HG02884 (cell line): Measurements from ENCODE around the gene CASK.
"Not testable (repeated sequence)": the region's sequence is repeated elsewhere in the genome, so short reads cannot be mapped to it uniquely, and the experiment has no call there.

Source experiments
- ATAC-seq: cut with Tn5 transposase; IDR thresholded peaks from one replicate; pipeline ENCODE4 v1.9.1; 2021; ENCODE audit warnings: mild to moderate bottlenecking, moderate library complexity; ENCODE audit not compliant: unreplicated experiment

Gene CASK

GRCh38 chrX:41655631-41656030 is 267.7 kb downstream of the CASK start:
- ATAC-seq, result no peak

DNA sequence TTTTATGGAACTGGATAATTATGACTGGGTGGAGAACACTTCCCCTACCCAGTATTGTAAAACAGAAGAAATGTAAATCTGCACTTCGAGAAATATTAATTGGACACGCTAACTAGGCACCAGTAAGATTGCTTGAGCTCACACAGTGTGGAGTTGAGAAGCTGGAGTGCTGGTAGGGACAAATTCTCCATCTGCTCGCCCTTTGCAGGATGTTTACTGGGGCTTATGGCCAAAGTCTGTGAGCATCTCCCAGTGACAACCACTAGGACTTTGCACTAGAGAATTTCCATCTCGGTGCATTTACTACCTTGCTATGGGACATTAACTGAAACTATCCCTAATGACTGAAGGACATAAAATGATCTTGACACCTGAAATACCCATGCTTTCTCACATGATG is 268.3 kb downstream of the CASK start:
- ATAC-seq, result no peak

- no peak for ATAC-seq
Observed at GRCh38 chrX:41653125-41653524, 270.2 kb downstream of the CASK start.

DNA sequence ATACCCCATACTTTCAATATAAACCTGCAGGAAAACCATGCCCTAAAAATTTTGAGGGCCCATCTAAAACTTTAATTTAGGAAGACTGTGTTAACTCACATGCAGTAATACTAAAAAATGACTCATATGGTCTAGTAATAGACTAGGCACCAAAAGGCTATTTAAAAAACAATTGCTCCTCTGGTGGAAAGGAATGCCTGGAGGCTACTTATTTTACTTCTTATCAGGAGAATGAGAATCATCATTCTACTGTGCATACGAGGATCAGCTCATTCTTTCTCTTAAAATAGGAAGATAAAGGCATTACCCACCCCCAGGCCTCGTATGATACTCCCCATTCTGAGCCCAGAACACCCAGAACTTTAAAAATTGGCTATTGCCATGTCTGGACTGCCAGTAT is 277.2 kb downstream of the CASK start:
- ATAC-seq, result not testable (repeated sequence)

GRCh38 chrX:41634284-41634683 is 289.1 kb downstream of the CASK start:
- no peak for ATAC-seq

DNA sequence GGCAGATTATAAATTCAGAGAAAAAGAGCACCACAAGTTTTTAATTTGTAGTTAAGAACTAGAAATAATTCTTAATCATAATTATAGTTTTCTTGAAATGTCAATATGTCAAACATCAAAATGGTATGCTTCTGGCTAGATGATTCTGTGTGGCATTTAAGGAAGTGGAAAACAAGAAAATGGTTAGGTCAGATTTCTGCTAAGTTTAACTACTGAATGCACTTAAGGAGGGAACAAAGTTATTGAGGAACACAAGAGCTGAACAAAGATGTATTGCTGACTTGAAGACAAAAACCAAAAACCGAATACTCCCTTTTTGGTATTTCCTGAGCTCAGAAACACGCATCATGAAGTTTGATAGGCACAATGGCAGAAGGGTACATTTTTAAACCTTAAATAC is 293.3 kb downstream of the CASK start:
- ATAC-seq, result no peak

DNA sequence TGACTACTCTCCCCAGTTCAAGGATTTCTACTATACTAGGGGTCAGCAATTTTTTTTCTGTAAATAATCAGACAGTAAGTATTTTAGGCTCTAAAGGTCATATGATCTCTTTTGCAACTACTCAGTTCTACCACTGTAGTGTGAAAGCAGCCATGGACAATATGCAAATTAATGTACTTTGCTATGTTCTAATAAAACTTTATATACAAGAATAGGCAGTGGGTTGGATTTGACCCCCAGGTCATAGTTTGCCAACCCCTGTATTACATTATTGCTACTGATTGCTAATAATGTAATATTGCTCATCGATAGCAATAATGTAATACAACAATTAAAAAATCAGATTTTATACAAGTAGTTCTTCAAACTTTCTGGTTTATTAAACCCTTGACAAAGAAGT is 293.8 kb downstream of the CASK start:
- ATAC-seq, result no peak

GRCh38 chrX:41621222-41621723 is 302.1 kb downstream of the CASK start:
- no peak for ATAC-seq

GRCh38 chrX:41619221-41619620 is 304.1 kb downstream of the CASK start:
- ATAC-seq, result no peak

DNA sequence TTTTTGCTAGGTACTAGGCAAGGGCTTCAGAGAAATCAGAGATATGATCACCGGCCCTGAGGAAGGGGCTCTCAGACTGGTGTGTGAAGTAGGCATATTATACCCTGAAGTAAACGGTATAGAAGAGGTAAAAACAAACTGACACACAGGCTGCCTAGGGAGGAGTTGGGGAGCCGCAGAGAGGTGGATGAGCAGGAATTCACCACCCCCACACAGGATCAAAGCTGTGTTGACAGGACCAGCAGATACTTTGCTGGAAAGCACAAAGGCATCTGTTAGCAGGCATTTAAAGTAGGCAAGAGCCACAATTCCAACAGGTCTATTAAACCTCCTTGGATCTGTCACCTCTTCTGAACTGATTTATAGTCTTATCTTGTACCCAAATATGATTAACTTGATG is 306.4 kb downstream of the CASK start:
- no peak for ATAC-seq

DNA sequence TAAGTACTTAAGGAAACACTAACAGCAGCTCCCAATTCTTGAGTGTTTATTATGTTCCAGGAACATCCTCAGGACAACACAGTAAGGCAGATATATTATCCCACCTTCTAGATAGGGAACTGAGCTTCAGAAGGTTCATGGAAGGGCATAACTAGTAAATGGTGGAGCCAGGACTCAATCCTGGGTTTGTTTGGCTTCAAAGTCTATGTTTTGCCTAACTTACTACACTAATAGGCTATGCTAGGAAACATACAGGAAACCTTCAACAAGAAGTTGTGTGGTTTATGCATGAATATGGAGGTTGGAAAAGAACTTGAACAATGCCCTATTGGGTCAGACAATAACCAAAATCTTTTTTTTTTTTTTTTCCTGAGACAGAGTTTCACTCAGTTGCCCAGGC is 307.1 kb downstream of the CASK start:
- no peak for ATAC-seq

DNA sequence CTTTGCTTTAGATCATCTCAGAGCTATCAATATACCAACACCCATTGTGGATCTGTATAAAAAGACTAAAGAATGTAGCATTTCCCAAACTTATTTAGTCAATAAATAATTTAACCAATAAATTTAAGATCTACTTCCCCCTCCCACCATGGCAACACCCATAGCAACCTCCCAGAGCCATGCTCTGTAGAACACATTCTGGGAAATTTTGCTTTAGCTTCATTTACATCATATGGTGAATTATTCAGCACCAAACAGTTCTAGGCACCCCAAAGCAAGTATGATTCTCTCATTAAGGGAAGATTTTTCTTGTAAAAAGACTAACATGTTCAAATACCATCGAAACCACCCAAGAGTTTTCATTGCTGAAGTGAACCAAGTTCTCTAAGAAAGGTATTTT is 315.1 kb downstream of the CASK start:
- no peak for ATAC-seq

- ATAC-seq, result no peak
Observed at GRCh38 chrX:41607264-41607832, 316.0 kb downstream of the CASK start.

DNA sequence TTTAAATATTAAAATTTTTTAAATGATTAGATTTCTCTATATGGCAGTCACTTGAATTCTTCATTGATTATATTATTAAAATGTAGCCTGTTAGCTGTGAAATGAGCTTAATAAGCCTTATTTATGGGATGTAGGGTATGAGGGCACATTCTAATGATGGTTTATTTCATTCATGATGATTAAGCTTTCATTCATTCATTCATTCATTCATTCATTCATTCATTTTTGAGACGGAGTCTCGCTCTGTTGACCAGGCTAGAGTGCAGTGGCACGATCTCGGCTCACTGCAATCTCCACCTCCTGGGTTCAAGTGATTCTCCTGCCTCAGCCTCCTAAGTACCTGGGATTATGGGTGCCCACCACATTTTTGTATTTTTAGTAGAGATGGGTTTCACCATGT is 317.3 kb downstream of the CASK start:
- ATAC-seq, result not testable (repeated sequence)

DNA sequence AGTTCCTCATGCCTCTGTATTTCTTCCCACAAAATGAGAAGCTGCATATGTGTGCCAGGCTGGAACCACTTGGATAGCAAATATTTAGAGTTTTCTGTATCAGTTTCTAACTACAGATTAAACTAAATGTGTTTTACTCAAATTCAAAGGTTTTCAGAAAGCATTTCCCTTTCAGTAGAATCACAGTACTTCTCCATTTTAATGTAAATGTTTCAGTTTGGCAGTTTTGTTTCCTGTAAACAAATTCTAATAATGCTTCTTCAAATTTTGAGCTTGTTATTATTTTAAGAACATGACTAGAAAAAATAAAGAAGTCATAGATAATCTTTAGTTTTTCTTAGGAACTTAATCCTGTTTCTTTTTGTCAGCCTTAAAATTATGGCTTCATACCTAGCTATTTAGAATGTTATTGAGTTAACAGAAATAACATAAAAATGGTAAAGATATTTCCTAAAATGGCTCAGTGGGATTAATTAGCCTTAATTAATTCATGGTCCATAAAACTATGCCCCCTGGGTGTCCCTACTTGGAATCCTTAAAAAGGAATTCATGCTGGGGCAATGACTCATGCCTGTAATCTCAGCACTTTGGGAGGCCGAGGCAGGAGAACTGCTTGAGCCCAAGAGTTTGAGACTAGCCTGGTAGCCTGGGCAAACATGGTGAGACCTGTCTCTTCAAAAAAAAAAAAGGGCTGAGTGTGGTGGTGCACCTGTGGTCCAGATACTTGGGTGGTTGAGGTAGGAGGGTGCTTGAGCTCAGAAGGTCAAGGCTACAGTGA is 318.4 kb downstream of the CASK start:
- no peak for ATAC-seq

DNA sequence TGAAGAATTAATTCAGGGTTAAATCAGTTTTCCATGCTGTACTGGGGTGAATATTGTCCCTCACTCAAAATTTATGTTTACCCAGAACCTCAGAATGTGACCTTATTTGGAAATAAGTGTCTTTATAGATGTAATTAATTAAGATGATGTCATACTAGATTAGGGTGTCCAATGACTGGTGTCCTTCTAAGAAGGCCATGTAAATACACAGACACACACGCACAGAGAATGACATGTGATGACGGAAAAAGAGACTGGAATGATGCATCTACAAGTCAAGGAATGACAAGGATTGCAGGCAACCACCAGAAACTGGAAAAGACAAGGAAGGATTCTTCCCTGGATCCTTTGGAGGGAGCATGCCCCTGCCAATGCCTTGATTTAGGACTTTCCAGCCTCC is 319.2 kb downstream of the CASK start:
- no peak for ATAC-seq

DNA sequence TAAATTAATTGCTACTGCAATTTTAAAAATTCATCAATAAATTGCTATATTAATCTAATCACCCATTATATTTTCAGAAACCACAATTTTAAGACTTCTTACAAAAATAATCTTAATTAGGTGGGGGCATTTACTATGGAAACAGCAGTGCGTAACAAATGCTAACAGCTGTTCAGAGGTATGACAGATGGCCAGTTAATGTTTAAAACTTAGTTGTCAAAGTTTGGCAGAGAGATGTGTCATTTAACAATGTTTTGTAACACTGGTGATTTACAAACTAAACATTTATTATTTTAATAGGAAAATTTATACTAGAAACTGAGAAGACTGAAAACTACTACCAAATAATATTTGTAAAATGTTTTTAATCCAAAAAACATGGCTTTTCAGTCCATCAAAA is 319.8 kb downstream of the CASK start:
- ATAC-seq, result no peak

DNA sequence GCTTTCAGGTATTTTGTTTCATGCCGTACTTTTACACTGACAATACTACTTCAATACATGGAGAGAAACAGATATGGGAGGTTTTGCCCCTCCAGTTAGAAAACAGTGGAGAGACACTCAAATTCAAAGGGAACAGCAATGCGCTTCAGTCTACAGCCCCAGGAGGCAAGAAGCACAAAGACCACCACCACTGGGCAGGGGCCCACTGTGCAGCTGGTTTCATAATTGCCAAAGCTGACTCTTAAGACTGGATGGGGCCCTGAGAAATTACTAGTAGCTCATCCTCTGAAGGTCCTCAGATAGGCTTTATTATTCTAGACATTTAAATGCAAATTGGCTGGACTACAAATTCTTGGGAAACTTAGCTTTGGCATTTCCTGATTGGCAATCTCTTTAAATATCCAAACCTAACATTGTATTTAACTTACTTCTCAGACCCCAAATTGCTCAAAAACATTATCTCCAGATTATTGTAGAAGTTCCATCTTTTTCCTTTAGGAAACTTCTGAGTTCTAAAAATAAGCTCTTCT is 320.5 kb downstream of the CASK start:
- ATAC-seq, result no peak

DNA sequence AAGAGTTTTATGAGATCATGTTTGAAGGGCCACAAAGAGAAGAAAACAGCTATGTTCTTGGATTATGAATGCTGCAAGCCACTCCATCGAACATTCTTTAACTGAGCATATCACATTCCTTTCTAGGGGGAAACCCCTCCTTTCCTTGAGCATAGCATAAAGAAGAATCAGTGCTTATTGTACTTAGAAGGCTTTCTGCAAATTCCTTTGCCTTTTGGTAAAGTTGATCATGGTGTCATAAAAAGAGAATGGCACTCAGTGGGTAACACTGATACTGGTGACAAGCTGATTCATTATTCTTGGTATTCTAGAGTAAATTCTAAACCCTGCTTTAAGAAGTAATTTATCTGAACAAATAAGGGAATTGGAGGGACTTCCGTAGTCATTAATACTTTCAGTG is 323.1 kb downstream of the CASK start:
- ATAC-seq, result no peak

DNA sequence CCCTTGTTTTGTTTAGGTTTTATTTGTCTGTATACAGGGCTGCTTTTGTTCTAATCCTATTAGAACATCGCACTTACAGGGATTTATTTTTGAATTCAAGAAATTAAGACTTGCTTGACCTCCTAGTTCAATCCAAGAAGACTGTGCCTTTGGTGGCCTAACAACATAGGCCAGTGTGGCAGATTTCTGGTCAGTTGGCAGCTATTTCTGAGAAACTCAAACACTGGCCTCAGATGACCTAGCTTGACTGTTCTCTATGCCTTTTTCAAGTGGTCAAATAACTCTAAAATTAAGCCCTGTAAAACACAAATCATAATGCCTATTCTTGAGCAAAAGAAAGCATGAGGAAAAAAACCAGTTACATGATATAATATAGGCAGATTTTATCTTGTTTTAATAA is 323.8 kb downstream of the CASK start:
- no peak for ATAC-seq

- peak; percentile 99 for ATAC-seq
Observed at GRCh38 chrX:41596596-41596995, 326.8 kb downstream of the CASK start.

DNA sequence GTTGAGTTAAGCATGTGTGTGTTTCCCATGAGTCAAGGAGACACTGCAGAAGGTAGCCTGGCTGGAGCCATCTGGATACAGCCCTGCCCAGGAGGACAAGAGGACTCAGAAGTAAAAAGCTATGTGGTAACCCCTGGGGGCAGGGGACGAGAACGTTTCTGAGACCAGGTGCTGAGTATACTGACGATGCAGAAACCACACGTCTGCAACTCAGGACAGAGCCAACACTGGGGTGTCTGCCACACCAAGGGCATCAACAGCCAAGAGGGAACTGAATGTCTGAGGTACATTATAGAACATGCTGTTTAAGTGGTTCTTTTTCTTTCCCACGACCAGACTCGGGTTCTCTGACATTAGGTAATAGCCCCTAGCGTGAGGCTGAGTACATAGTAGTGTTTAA is 328.7 kb downstream of the CASK start:
- ATAC-seq, result no peak
